Measurements from ENCODE around the gene MMP17. TPM values are rescaled to one million over a fixed set of nuclear protein-coding genes. Genes with fewer than 3 reads are reported as not detected.
"Not testable (repeated sequence)": the region's sequence is repeated elsewhere in the genome, so short reads cannot be mapped to it uniquely, and the experiment has no call there.

Gene MMP17
- polyA plus RNA-seq, 1 donor (not counting 4 experiments of a cell fraction or from before 2014, with no cell fraction given) = 2.3 TPM

DNA sequence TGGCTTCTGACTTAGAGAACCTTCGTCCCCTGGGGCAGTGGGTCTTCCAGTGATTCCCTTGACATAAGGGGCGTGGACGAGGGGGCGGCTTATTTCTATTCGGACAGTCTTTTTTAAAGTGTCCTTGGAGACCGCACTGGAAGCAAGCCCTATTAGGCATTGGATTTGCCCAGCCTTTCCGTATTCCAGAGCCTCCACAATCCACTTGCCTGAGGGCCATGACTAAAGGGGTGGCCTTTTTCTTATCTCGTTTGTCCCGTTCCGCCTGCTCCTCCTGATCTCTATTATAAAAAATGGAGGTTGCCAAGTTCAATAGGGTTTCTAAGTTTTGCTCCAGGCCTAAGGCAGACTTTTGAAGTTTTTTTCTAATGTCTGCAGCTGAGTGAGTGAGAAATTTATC lies 49.0 kb downstream of the MMP17 start:
- DNase-seq (ENCODE audit: low read depth, low spot score); H4K20me1 ChIP-seq (ENCODE audit: control insufficient read depth, extremely low read depth, insufficient read depth, low read length); H3K79me2 ChIP-seq (ENCODE audit: control insufficient read depth, insufficient read depth, low read length); H3K4me3 ChIP-seq (ENCODE audit: control insufficient read depth in 2 of 3, extremely low read depth in 1 of 3, insufficient read depth in 2 of 3, low read depth in 1 of 3, low read length in 3 of 3); FAIRE-seq; H3K27me3 ChIP-seq (ENCODE audit: control insufficient read depth, extremely low read depth, insufficient read depth, low read length); H3K27ac ChIP-seq (ENCODE audit: control insufficient read depth, insufficient read depth, low read length); H3K9me3 ChIP-seq (ENCODE audit: control insufficient read depth, low read depth, low read length); H3K4me2 ChIP-seq (ENCODE audit: control insufficient read depth, extremely low read depth, insufficient read depth, low read depth, low read length); dilution Hi-C loops (cut with MboI; ENCODE audit: extremely low pct_ligation_motif_present, low sequenced_read_pairs); H2AFZ ChIP-seq (ENCODE audit: control insufficient read depth, low read length); H3K9me1 ChIP-seq (ENCODE audit: control insufficient read depth, extremely low read depth, insufficient read depth, low read length); H3K9ac ChIP-seq (ENCODE audit: control insufficient read depth, extremely low read depth, insufficient read depth, low read length); H3K36me3 ChIP-seq (ENCODE audit: control insufficient read depth in 2 of 2, extremely low read depth in 1 of 2, insufficient read depth in 2 of 2, low read length in 2 of 2): not testable (repeated sequence)
- H3K4me1 ChIP-seq (ENCODE audit: control insufficient read depth, extremely low read depth, insufficient read depth, low read length) = peaks cover 13% of the 10 kb centered on the region

DNA sequence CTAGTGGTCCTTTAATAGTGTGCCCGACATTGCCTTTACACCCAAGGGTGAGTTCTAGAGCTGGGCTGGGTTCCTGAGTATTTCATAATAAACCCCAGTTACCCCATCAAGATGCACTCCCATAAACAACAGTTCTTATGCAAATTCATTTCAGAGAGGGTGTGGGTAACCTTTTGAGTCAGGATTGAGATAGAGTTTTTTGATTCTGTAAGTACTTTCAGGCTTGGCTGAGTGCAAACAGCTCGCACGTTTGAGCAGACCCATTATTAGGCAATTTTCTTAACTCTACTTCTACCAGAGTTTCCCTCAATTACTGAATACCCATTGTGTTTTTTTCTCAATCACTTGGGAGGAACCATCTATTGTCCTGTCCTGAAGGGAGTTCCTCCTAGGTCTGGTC lies 50.2 kb downstream of the MMP17 start:
- H3K27ac ChIP-seq (ENCODE audit: control insufficient read depth, insufficient read depth, low read length); dilution Hi-C loops (cut with MboI; ENCODE audit: extremely low pct_ligation_motif_present, low sequenced_read_pairs); H2AFZ ChIP-seq (ENCODE audit: control insufficient read depth, low read length); FAIRE-seq; H4K20me1 ChIP-seq (ENCODE audit: control insufficient read depth, extremely low read depth, insufficient read depth, low read length); H3K4me3 ChIP-seq (ENCODE audit: control insufficient read depth in 2 of 3, extremely low read depth in 1 of 3, insufficient read depth in 2 of 3, low read depth in 1 of 3, low read length in 3 of 3); H3K9me1 ChIP-seq (ENCODE audit: control insufficient read depth, extremely low read depth, insufficient read depth, low read length); H3K9me3 ChIP-seq (ENCODE audit: control insufficient read depth, low read depth, low read length); H3K4me2 ChIP-seq (ENCODE audit: control insufficient read depth, extremely low read depth, insufficient read depth, low read depth, low read length); H3K27me3 ChIP-seq (ENCODE audit: control insufficient read depth, extremely low read depth, insufficient read depth, low read length); DNase-seq (ENCODE audit: low read depth, low spot score); H3K79me2 ChIP-seq (ENCODE audit: control insufficient read depth, insufficient read depth, low read length); H3K36me3 ChIP-seq (ENCODE audit: control insufficient read depth in 2 of 2, extremely low read depth in 1 of 2, insufficient read depth in 2 of 2, low read length in 2 of 2); H3K9ac ChIP-seq (ENCODE audit: control insufficient read depth, extremely low read depth, insufficient read depth, low read length): not testable (repeated sequence)
- H3K4me1 ChIP-seq (ENCODE audit: control insufficient read depth, extremely low read depth, insufficient read depth, low read length) = peaks cover 14% of the 10 kb centered on the region

- no peaks in the 10 kb centered on the region for H3K9me3 ChIP-seq (ENCODE audit: control insufficient read depth, low read depth, low read length)
- dilution Hi-C loops (cut with MboI; ENCODE audit: extremely low pct_ligation_motif_present, low sequenced_read_pairs) = no loop called here
- FAIRE-seq (no peak), DNase-seq (ENCODE audit: low read depth, low spot score) (no peak)
- H3K79me2 ChIP-seq (ENCODE audit: control insufficient read depth, insufficient read depth, low read length) = no peaks in the 10 kb centered on the region
- no peak overlapping the region for H3K4me3 ChIP-seq (ENCODE audit: control insufficient read depth in 2 of 3, extremely low read depth in 1 of 3, insufficient read depth in 2 of 3, low read depth in 1 of 3, low read length in 3 of 3)
- no peaks in the 10 kb centered on the region for H3K9me1 ChIP-seq (ENCODE audit: control insufficient read depth, extremely low read depth, insufficient read depth, low read length)
- H2AFZ ChIP-seq (ENCODE audit: control insufficient read depth, low read length) = peak overlapping the region; percentile 49
- H3K27ac ChIP-seq (ENCODE audit: control insufficient read depth, insufficient read depth, low read length) = no peak overlapping the region
- no peak overlapping the region for H3K9ac ChIP-seq (ENCODE audit: control insufficient read depth, extremely low read depth, insufficient read depth, low read length)
- H4K20me1 ChIP-seq (ENCODE audit: control insufficient read depth, extremely low read depth, insufficient read depth, low read length) = no peaks in the 10 kb centered on the region
- no peak for TF ChIP-seq EZH2 (IDR thresholded peaks at IDR 0.05; ENCODE audit: low read length)
- peak in 1 of 3 experiments; percentile 3 for TF ChIP-seq CTCF (optimal IDR thresholded peaks at IDR 0.05 in 1 of 3, IDR thresholded peaks at IDR 0.05 in 1 of 3, conservative IDR thresholded peaks at IDR 0.05 in 1 of 3; ENCODE audit: extremely low read depth in 1 of 3, insufficient read depth in 2 of 3, low read length in 3 of 3)
- no peaks in the 10 kb centered on the region for H3K36me3 ChIP-seq (ENCODE audit: control insufficient read depth in 2 of 2, extremely low read depth in 1 of 2, insufficient read depth in 2 of 2, low read length in 2 of 2)
- H3K27me3 ChIP-seq (ENCODE audit: control insufficient read depth, extremely low read depth, insufficient read depth, low read length) = no peaks in the 10 kb centered on the region
- peak overlapping the region; percentile 45 for H3K4me2 ChIP-seq (ENCODE audit: control insufficient read depth, extremely low read depth, insufficient read depth, low read depth, low read length)
- H3K4me1 ChIP-seq (ENCODE audit: control insufficient read depth, extremely low read depth, insufficient read depth, low read length) = peaks cover 10% of the 10 kb centered on the region
Measured at GRCh38 chr12:131882804-131883520, 54.8 kb downstream of the MMP17 start.
